ENCODE measurements around the gene CHST9.

Gene CHST9

GRCh38 chr18:26925313-26925712 is 259.8 kb downstream of the CHST9 start:
- no peak for DNase-seq

- no peak for DNase-seq
These were observed 262.8 kb downstream of the CHST9 start for GRCh38 chr18:26922313-26922712.

GRCh38 chr18:26920644-26921043 is 264.5 kb downstream of the CHST9 start:
- DNase-seq, result no peak

- DNase-seq, result no peak
These were observed 265.5 kb downstream of the CHST9 start for GRCh38 chr18:26919627-26920026.

GRCh38 chr18:26919201-26919600 is 265.9 kb downstream of the CHST9 start:
- DNase-seq, result no peak

GRCh38 chr18:26911840-26912239 is 273.3 kb downstream of the CHST9 start:
- no peak for DNase-seq

GRCh38 chr18:26909599-26910290 is 275.4 kb downstream of the CHST9 start:
- DNase-seq, result no peak

GRCh38 chr18:26908906-26909305 is 276.2 kb downstream of the CHST9 start:
- no peak for DNase-seq

- no peak for DNase-seq
These were observed 282.8 kb downstream of the CHST9 start for GRCh38 chr18:26902291-26902690.

- DNase-seq, result no peak
These were observed 284.1 kb downstream of the CHST9 start for GRCh38 chr18:26901020-26901419.

- DNase-seq, result no peak
These were observed 290.7 kb downstream of the CHST9 start for GRCh38 chr18:26894426-26894825.

- DNase-seq, result no peak
These were observed 291.1 kb downstream of the CHST9 start for GRCh38 chr18:26893996-26894395.

GRCh38 chr18:26888259-26888658 is 296.8 kb downstream of the CHST9 start:
- no peak for DNase-seq

- no peak for DNase-seq
These were observed 310.0 kb downstream of the CHST9 start for GRCh38 chr18:26875040-26875654.

- DNase-seq, result no peak
These were observed 310.8 kb downstream of the CHST9 start for GRCh38 chr18:26874283-26874682.

GRCh38 chr18:26869640-26870039 is 315.5 kb downstream of the CHST9 start:
- DNase-seq, result no peak

GRCh38 chr18:26868968-26869586 is 316.0 kb downstream of the CHST9 start:
- no peak for DNase-seq

- DNase-seq, result no peak
These were observed 317.6 kb downstream of the CHST9 start for GRCh38 chr18:26867471-26867870.

- DNase-seq, result no peak
These were observed 319.6 kb downstream of the CHST9 start, which contains the start of gene AQP4 for GRCh38 chr18:26865557-26865956. Gene AQP4, minus strand, starts transcription at chr18:26865707. Its CDS starts 18 bp downstream, at chr18:26865689.

GRCh38 chr18:26864658-26865057 is 320.4 kb downstream of the CHST9 start:
- DNase-seq, result no peak

- no peak for DNase-seq
These were observed 321.1 kb downstream of the CHST9 start for GRCh38 chr18:26863921-26864497.

GRCh38 chr18:26863122-26863879 is 321.8 kb downstream of the CHST9 start:
- DNase-seq, result no peak

GRCh38 chr18:26862084-26862483 is 323.0 kb downstream of the CHST9 start:
- DNase-seq, result no peak

Measured in effector CD8-positive, alpha-beta T cell (primary cell).